HG03469 (cell line): Measurements from ENCODE around the gene MIGA2.
"Not testable (repeated sequence)": the region's sequence is repeated elsewhere in the genome, so short reads cannot be mapped to it uniquely, and the experiment has no call there.

Experiments
- ATAC-seq: cut with Tn5 transposase; IDR thresholded peaks from one replicate; pipeline ENCODE4 v1.9.1; 2021; ENCODE audit warnings: mild to moderate bottlenecking, moderate library complexity, moderate number of reproducible peaks; ENCODE audit not compliant: unreplicated experiment

The MIGA2 gene

GRCh38 chr9:129098328-129098727 lies 61.9 kb downstream of the MIGA2 start:
- no peak for ATAC-seq

GRCh38 chr9:129100383-129101169 lies 64.2 kb downstream of the MIGA2 start:
- no peak for ATAC-seq

- ATAC-seq = no peak
Observed at GRCh38 chr9:129101279-129101678, 64.9 kb downstream of the MIGA2 start.

GRCh38 chr9:129102095-129102525 lies 65.7 kb downstream of the MIGA2 start:
- ATAC-seq = no peak

GRCh38 chr9:129102791-129103594 lies 66.6 kb downstream of the MIGA2 start:
- no peak for ATAC-seq

GRCh38 chr9:129103595-129103965 lies 67.2 kb downstream of the MIGA2 start:
- no peak for ATAC-seq

GRCh38 chr9:129104051-129104450 lies 67.6 kb downstream of the MIGA2 start:
- no peak for ATAC-seq

GRCh38 chr9:129105857-129106694 lies 69.7 kb downstream of the MIGA2 start:
- ATAC-seq = no peak

- no peak for ATAC-seq
Observed at GRCh38 chr9:129107651-129108050, 71.2 kb downstream of the MIGA2 start.

- no peak for ATAC-seq
Observed at GRCh38 chr9:129108083-129108804, 71.8 kb downstream of the MIGA2 start.

- no peak for ATAC-seq
Observed at GRCh38 chr9:129108805-129109536, 72.5 kb downstream of the MIGA2 start.

GRCh38 chr9:129109537-129109903 lies 73.1 kb downstream of the MIGA2 start:
- ATAC-seq = no peak

GRCh38 chr9:129109952-129110739 lies 73.7 kb downstream of the MIGA2 start:
- peak; percentile 21 for ATAC-seq

GRCh38 chr9:129110740-129111527 lies 74.5 kb downstream of the MIGA2 start, which contains the start of the genes CRAT and PTPA:
CRAT (minus strand) TSS chr9:129110793; CDS start chr9:129110509, 284 bp downstream.
PTPA (plus strand) TSS chr9:129111415; CDS start chr9:129111601, 186 bp downstream.
- ATAC-seq = peak; percentile 37

GRCh38 chr9:129111528-129112151 lies 75.2 kb downstream of the MIGA2 start:
- no peak for ATAC-seq

GRCh38 chr9:129112526-129112925 lies 76.1 kb downstream of the MIGA2 start:
- not testable (repeated sequence) for ATAC-seq

GRCh38 chr9:129113645-129114304 lies 77.3 kb downstream of the MIGA2 start:
- ATAC-seq = no peak
